GM03348 (cell line): ENCODE data around the gene PCDHB16.
"Not testable (repeated sequence)": the region's sequence is repeated elsewhere in the genome, so short reads cannot be mapped to it uniquely, and the experiment has no call there.

ENCODE experiments used
- DNase-seq: peaks from one replicate; pipeline ENCODE4 v3.0.0; 2012; ENCODE audit warnings: low spot score

PCDHB16 gene

GRCh38 chr5:141182248-141182647 lies at the start of gene PCDHB16:
Gene PCDHB16 (plus strand): TSS chr5:141182387. CDS start chr5:141182560, 173 bp downstream.
- peak; percentile 67 for DNase-seq

DNA sequence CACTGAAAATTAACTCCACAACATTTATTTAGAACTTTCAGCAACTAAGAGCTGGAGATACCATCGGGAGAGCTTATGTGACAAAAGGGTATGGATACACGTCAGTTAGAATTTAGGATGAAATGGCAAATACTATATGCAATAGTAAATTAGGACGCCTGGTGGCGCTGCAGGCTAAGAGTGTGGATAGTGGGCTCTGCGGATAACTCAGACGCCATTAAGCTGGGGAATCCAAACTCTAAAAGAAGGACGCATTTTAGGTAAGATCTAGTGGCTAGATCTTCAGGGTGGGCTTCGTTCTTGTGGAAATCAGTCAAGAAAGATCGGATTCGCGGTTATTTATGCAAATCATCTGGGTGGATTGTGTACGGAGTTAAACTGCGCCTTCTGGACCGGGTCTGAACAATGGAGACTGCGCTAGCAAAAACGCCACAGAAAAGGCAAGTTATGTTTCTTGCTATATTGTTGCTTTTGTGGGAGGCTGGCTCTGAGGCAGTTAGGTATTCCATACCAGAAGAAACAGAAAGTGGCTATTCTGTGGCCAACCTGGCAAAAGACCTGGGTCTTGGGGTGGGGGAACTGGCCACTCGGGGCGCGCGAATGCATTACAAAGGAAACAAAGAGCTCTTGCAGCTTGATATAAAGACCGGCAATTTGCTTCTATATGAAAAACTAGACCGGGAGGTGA lies 47.0 kb upstream of the PCDHB16 start, which contains the start of gene PCDHB5:
Gene PCDHB5, plus strand, starts transcription at position 177 of the 688 bp plus-strand sequence. Its CDS starts 229 bp downstream, at position 406.
- peak; percentile 73 for DNase-seq

DNA sequence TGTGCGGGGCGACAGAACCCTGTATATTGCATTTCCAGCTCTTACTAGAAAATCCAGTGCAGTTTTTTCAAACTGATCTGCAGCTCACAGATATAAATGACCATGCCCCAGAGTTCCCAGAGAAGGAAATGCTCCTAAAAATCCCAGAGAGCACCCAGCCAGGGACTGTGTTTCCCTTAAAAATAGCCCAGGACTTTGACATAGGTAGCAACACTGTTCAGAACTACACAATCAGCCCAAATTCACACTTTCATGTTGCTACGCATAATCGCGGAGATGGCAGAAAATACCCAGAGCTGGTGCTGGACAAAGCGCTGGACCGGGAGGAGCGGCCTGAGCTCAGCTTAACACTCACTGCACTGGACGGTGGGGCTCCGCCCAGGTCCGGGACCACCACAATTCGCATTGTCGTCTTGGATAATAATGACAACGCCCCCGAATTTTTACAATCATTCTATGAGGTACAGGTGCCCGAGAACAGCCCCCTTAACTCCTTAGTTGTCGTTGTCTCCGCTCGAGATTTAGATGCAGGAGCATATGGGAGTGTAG lies 46.4 kb upstream of the PCDHB16 start:
- no peak for DNase-seq

GRCh38 chr5:141137346-141137745 lies 44.8 kb upstream of the PCDHB16 start:
- DNase-seq, result not testable (repeated sequence)

DNA sequence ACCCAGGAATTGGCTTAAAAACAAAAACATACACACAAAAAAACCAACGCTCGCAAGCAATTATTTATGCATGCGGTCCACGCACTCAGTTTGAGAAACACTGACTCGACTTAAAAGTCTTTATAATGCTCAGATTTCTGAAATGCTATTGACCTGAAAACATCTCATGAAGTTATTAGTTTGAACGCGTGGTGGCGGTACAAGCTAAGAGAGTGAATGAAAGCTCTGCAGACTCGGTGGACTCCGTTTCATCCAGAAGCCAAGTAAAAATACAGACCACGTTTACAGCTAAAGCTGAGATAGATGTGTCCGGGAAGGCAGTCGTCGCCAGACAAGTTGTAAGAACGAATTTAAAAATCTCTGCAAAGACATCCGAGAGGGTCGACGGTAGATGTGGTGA lies 32.4 kb upstream of the PCDHB16 start, which contains the start of gene PCDHB6:
Gene PCDHB6, plus strand, starts transcription at position 246 of the 400 bp plus-strand sequence. CDS start 201 bp downstream, outside the sequence.
- DNase-seq, result peak; percentile 58

DNA sequence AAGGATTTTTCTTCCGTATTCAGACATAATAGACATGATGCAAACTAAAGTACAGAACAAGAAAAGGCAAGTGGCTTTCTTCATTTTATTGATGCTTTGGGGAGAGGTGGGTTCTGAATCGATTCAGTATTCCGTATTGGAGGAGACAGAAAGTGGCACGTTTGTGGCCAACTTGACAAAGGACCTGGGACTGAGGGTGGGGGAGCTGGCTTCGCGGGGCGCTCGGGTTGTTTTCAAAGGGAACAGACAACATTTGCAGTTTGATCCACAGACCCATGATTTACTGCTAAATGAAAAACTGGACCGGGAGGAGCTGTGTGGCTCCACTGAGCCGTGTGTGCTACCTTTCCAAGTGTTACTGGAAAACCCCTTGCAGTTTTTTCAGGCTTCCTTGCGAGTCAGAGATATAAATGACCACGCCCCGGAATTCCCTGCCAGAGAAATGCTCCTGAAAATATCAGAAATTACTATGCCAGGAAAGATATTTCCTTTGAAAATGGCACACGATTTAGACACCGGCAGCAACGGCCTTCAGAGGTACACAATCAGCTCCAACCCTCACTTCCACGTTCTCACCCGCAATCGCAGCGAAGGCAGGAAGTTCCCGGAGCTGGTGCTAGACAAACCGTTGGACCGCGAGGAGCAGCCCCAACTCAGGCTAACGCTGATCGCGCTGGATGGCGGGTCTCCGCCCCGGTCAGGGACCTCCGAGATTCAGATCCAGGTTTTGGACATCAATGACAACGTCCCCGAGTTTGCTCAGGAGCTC lies 31.8 kb upstream of the PCDHB16 start:
- DNase-seq, result no peak

DNA sequence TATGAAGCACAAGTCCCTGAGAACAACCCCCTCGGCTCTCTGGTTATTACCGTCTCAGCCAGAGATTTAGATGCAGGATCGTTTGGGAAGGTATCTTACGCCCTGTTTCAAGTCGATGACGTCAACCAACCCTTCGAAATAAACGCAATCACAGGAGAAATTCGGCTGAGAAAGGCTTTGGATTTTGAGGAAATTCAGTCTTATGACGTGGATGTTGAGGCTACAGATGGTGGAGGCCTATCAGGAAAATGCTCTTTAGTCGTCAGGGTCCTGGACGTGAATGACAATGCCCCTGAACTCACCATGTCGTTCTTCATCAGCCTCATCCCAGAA lies 31.2 kb upstream of the PCDHB16 start:
- no peak for DNase-seq

GRCh38 chr5:141151632-141152031 lies 30.6 kb upstream of the PCDHB16 start:
- DNase-seq, result not testable (repeated sequence)

- not testable (repeated sequence) for DNase-seq
These were observed 30.1 kb upstream of the PCDHB16 start for GRCh38 chr5:141152096-141152495.

DNA sequence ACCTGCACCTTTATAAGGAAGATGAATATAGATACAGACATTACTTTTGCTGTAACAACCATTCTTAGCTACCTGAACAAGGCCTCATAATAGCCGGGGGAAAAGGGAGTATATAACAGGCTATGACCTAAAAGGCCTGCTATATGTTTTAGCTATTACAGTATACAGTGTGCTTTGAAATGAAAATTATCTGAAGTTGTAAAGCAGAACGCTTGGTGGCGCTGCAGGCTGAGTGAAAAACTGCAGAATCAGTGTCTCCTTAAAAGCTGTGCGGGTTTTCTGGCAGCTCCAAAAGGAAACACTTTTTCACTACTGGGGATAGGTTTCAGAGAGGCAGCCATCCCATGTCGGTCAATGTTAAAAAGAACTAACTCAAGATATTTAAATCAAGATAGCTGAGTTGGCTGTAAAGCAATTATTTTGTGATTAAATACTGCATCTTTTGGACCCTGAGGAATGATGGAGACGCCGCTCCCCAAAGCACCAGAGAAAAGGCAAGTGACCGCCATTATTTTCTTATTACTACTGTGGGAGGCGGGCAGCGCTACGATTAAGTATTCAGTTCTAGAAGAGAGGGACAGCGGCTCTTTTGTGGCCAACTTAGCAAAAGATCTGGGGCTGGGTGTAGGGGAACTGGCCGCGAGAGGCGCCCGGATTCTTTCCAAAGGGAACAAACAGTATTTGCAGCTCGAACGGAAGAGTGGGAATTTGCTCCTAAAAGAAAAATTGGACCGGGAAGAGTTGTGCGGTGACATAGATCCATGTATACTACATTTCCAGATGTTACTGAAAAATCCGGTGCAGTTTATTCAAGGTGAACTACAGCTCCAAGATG lies 26.4 kb upstream of the PCDHB16 start:
- DNase-seq, result no peak

GRCh38 chr5:141157356-141157755 lies 24.8 kb upstream of the PCDHB16 start:
- DNase-seq, result not testable (repeated sequence)

DNA sequence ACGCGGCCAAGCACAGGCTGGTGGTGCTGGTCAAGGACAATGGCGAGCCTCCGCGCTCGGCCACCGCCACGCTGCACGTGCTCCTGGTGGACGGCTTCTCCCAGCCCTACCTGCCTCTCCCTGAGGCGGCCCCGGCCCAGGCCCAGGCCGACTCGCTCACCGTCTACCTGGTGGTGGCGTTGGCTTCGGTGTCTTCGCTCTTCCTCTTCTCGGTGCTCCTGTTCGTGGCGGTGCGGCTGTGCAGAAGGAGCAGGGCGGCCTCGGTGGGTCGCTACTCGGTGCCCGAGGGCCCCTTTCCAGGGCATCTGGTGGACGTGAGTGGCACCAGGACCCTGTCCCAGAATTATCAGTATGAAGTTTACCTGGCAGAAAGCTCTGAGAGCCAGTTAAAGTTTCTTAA lies 24.3 kb upstream of the PCDHB16 start:
- DNase-seq, result not testable (repeated sequence)

DNA sequence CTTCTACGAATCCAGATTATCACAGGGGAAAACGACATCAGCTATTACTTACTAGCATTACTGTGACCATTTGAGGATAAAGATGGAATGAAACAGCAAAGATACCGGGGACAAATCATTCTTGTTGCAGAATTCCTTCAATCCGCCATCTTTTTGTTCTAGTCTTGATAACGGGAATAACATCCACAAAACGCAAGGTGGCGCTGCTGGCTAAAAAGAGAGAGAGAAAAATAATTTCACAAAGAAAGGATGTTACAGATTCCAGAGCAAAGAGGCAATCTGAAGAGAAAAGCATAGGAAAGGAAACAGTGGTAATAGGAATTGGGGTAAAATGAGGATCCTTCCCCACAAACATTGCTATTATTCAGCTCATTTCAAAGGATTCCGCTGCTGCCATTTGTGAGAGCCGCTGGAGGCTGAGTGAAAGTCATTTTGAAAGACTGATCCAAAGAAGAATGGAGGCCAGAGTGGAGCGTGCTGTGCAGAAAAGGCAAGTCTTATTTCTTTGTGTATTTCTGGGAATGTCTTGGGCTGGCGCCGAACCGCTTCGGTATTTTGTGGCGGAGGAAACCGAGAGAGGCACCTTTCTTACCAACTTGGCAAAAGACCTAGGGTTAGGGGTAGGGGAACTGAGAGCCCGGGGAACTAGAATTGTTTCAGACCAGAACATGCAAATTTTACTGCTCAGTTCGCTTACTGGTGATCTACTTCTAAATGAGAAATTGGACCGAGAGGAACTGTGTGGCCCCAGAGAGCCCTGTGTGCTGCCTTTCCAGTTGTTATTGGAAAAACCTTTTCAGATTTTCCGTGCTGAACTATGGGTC lies 9.6 kb upstream of the PCDHB16 start, which contains the start of gene PCDHB7:
Gene PCDHB7, plus strand, starts transcription at position 264 of the 824 bp plus-strand sequence. Its CDS starts 192 bp downstream, at position 456.
- peak; percentile 67 for DNase-seq

DNA sequence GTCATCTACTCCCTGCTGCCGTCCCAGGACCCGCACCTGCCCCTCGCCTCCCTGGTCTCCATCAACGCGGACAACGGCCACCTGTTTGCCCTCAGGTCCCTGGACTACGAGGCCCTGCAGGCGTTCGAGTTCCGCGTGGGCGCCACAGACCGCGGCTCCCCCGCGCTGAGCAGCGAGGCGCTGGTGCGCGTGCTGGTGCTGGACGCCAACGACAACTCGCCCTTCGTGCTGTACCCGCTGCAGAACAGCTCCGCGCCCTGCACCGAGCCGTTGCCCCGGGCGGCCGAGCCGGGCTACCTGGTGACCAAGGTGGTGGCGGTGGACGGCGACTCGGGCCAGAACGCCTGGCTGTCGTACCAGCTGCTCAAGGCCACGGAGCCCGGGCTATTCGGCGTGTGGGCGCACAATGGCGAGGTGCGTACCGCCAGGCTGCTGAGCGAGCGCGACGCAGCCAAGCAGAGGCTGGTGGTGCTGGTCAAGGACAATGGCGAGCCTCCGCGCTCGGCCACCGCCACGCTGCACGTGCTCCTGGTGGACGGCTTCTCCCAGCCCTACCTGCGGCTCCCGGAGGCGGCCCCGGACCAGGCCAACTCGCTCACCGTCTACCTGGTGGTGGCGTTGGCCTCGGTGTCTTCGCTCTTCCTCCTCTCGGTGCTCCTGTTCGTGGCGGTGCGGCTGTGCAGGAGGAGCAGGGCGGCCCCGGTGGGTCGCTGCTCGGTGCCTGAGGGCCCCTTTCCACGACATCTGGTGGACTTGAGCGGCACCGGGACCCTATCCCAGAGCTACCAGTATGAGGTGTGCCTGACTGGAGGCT lies 7.7 kb upstream of the PCDHB16 start:
- not testable (repeated sequence) for DNase-seq

DNA sequence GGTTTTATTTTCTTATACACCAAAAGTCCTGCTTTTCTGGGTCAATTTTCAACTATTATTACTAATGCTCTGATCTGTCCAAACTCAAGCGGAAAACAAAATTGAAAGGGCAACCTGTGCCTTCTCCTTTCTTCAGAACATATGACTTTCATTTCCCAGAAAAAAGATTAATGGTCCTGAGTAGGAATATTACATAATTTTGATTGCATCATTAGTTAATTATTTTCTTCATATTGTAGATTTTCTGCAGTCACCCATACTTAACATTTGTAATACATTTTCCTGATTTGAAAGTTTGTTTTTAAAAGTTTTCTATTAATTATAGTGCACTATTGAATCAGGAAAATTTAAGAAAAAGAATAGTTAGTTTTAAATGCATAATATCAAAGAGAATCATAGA lies 6.3 kb upstream of the PCDHB16 start:
- no peak for DNase-seq

DNA sequence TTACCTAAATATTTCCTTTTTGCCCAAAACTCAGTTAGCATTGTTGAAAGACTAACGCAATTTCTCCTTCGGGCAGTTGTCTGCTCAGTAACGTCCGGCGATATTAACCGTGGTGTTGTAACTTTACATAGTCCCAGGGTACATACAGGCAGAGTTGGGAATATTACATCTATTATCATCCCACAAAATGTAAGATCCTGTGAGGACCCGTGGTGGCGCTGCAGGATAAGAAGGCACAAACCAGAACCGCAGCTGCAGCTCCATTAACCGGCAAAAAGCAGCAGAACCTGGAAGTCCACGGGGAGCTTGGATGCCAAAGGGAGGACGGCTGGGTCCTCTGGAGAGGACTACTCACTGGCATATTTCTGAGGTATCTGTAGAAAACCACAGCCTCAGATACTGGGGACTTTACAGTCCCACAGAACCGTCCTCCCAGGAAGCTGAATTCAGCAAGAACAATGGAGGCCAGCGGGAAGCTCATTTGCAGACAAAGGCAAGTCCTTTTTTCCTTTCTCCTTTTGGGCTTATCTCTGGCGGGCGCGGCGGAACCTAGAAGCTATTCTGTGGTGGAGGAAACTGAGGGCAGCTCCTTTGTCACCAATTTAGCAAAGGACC lies 4.5 kb upstream of the PCDHB16 start, which contains the start of gene PCDHB8:
Gene PCDHB8, plus strand, starts transcription at position 214 of the 615 bp plus-strand sequence. Its CDS starts 245 bp downstream, at position 459.
- DNase-seq, result peak; percentile 56

DNA sequence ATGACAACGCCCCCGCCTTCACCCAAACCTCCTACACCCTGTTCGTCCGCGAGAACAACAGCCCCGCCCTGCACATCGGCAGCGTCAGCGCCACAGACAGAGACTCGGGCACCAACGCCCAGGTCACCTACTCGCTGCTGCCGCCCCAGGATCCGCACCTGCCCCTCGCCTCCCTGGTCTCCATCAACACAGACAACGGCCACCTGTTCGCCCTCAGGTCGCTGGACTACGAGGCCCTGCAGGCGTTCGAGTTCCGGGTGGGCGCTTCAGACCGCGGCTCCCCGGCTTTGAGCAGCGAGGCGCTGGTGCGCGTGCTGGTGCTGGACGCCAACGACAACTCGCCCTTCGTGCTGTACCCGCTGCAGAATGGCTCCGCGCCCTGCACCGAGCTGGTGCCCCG lies 2.8 kb upstream of the PCDHB16 start:
- not testable (repeated sequence) for DNase-seq

- DNase-seq, result not testable (repeated sequence)
These were observed 2.3 kb upstream of the PCDHB16 start for GRCh38 chr5:141179876-141180275.

DNA sequence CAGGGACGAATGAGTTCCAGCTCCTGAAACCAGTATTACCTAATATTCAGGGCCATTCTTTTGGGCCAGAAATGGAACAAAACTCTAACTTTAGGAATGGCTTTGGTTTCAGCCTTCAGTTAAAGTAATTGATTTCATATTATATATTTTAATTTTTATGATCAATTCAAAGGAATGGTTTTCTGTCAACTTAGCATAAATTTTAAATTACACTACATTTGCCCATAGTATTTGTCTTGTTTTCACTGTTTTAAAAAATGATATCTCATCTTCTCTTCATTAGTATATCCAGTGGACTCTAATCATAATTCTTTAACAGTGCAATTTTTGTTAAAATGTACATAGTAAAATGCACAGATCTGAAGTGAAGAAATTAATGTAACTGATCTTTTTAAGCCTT lies 1.9 kb upstream of the PCDHB16 start:
- DNase-seq, result no peak
